K562 (cell line): ENCODE results near the gene PEX7. TPM values are rescaled to one million over a fixed set of nuclear protein-coding genes. Genes with fewer than 3 reads are reported as not detected.
A peak's percentile ranks its signal among the peaks of the same experiment; 100 is the strongest.

Experiments
- ATAC-seq: fragments of 200-7000 bp; cut with Tn5 transposase; 3 replicates; pipeline ENCODE4 v1.9.1; 2020; ENCODE audit warnings: moderate library complexity
- BruUV-seq: library from RNA; stranded (reverse); fragments of 400-500 nt; replicated peaks from 2 replicates; lab custom pipeline; 2021; lab: Mats Ljungman, UMichigan
- CTCF ChIA-PET: fragments of 300-600 bp; formaldehyde crosslinking; extraction: SDS; loops from one replicate; lab custom pipeline; 2021; ENCODE audit warnings: low intra/inter-chr PET ratio; lab: Yijun Ruan, JAX
- POLR2A ChIA-PET: fragments of 300-600, 350-650 bp; sonication (Branson Sonifier 250); formaldehyde crosslinking; extraction: SDS; loops from one replicate; lab custom pipeline; 2021; ENCODE audit warnings: antibody characterized with exemption, inconsistent platforms; lab: Yijun Ruan, JAX
- DNase-seq, 4 experiments: peaks; one replicate each; pipeline versions ENCODE4 v3.0.0 to v3.0.0-alpha.2; 2011 to 2018; ENCODE audit warnings: low spot score in 3 of 4, mixed read lengths in 3 of 4; ENCODE audit errors: extremely low read depth in 1 of 4
- FAIRE-seq: peaks from 2 replicates; lab custom pipeline; 2011; peaks lifted over from hg19 to GRCh38; lab: Jason Lieb, UNC
- H2AFZ ChIP-seq: 2 replicates; pipeline ENCODE4 v1.6.0; 2011; ENCODE audit warnings: low read depth, low read length, control low read depth, inconsistent platforms
- H3K27ac ChIP-seq: fragments of 200-600 bp; 3 replicates; pipeline ENCODE4 v1.8.0; 2011; ENCODE audit warnings: low read depth, mild to moderate bottlenecking, control low read depth, inconsistent platforms, low read length, moderate library complexity, mixed read lengths; ENCODE audit errors: extremely low read depth
- H3K27me3 ChIP-seq, 2 experiments: fragments of 300-600 bp in 1 of 2; 2 replicates in 1 of 2; 3 replicates in 1 of 2; pipeline versions ENCODE4 v1.6.0 to v1.8.0; 2011; ENCODE audit warnings: inconsistent platforms in 2 of 2, low read length in 2 of 2, mild to moderate bottlenecking in 1 of 2, mixed read lengths in 1 of 2, moderate library complexity in 1 of 2; ENCODE audit not compliant: control insufficient read depth in 2 of 2, insufficient read depth in 2 of 2
- H3K36me3 ChIP-seq: fragments of 300-600 bp; 3 replicates; pipeline ENCODE4 v1.8.0; 2011; ENCODE audit warnings: mild to moderate bottlenecking, low read length, inconsistent platforms; ENCODE audit not compliant: control insufficient read depth, insufficient read depth
- H3K4me1 ChIP-seq, 2 experiments: fragments of 200-600 bp in 1 of 2; replicated peaks in 1 of 2; 2 replicates in 1 of 2; 3 replicates in 1 of 2; pipeline versions ENCODE4 v1.5.1 to v1.8.0; 2011; ENCODE audit warnings: inconsistent platforms in 2 of 2, low read length in 2 of 2, mild to moderate bottlenecking in 1 of 2, mixed read lengths in 1 of 2, moderate library complexity in 1 of 2; ENCODE audit not compliant: control insufficient read depth in 2 of 2, insufficient read depth in 2 of 2
- H3K4me2 ChIP-seq: 2 replicates; pipeline ENCODE4 v1.6.1; 2011; ENCODE audit warnings: low read length, control low read depth, inconsistent platforms, mixed read lengths; ENCODE audit not compliant: insufficient read depth
- H3K4me3 ChIP-seq: fragments of 200-600 bp; sonication (generic), shearing (Covaris generic); 2 replicates; pipeline ENCODE4 v1.5.1; 2016; ENCODE audit warnings: control low read depth, inconsistent platforms
- H3K79me2 ChIP-seq: fragments of 200-600 bp; 3 replicates; pipeline ENCODE4 v1.8.0; 2011; ENCODE audit warnings: low read length, inconsistent platforms; ENCODE audit not compliant: control insufficient read depth, insufficient read depth
- H3K9ac ChIP-seq, 2 experiments: 2 replicates each; pipeline versions ENCODE4 v1.6.0 to v1.6.1; 2011; ENCODE audit warnings: low read depth in 2 of 2, low read length in 2 of 2, control low read depth in 1 of 2, inconsistent platforms in 1 of 2, mild to moderate bottlenecking in 1 of 2, mixed read lengths in 1 of 2; ENCODE audit not compliant: insufficient read depth in 1 of 2
- H3K9me1 ChIP-seq: one replicate; pipeline ENCODE4 v1.6.0; 2011; ENCODE audit warnings: inconsistent platforms, mild to moderate bottlenecking, low read length, moderate library complexity; ENCODE audit not compliant: control insufficient read depth, insufficient read depth
- H3K9me3 ChIP-seq: replicated peaks from 2 replicates; pipeline ENCODE4 v1.5.1; 2011; ENCODE audit warnings: low read depth, low read length, inconsistent platforms; ENCODE audit not compliant: control insufficient read depth, insufficient read depth
- H4K20me1 ChIP-seq: replicated peaks from 2 replicates; pipeline ENCODE4 v1.6.1; 2011; ENCODE audit warnings: low read length, inconsistent platforms, mixed read lengths; ENCODE audit not compliant: control insufficient read depth, insufficient read depth
- CBX1 ChIP-seq: sonication (generic); IDR thresholded peaks from 2 replicates; pipeline ENCODE4 v1.6.1; 2016; ENCODE audit warnings: antibody characterized with exemption, low read depth, mild to moderate bottlenecking
- DACH1 ChIP-seq: fragments of 450-650 bp; IDR thresholded peaks from 2 replicates; pipeline ENCODE4 v1.6.1; 2018; ENCODE audit not compliant: partially characterized antibody
- GATA2 ChIP-seq: sonication (generic); formaldehyde crosslinking; IDR thresholded peaks from 2 replicates; pipeline ENCODE4 v1.4.0; 2020; ENCODE audit warnings: mild to moderate bottlenecking, missing genetic modification reagents
- HDAC3 ChIP-seq: fragments of 450-650 bp; IDR thresholded peaks from 2 replicates; pipeline ENCODE4 v1.6.1; 2018; ENCODE audit warnings: borderline replicate concordance, mild to moderate bottlenecking, moderate library complexity; ENCODE audit not compliant: partially characterized antibody
- JUNB ChIP-seq: fragments of 450-650 bp; formaldehyde crosslinking; conservative IDR thresholded peaks from 2 replicates; pipeline ENCODE4 v1.4.0; 2020; ENCODE audit warnings: mild to moderate bottlenecking
- L3MBTL2 ChIP-seq: fragments of 450-650 bp; IDR thresholded peaks from 2 replicates; pipeline ENCODE4 v1.6.1; 2016; ENCODE audit warnings: mild to moderate bottlenecking, moderate library complexity
- MBD2 ChIP-seq: sonication (generic); IDR thresholded peaks from 2 replicates; pipeline ENCODE4 v1.6.1; 2016; ENCODE audit warnings: low read depth, borderline replicate concordance
- NELFE ChIP-seq: IDR thresholded peaks from 2 replicates; pipeline ENCODE4 v1.6.1; 2011; ENCODE audit warnings: mild to moderate bottlenecking; ENCODE audit not compliant: insufficient read depth, insufficient read length
- TOE1 ChIP-seq, 2 experiments: fragments of 450-650 bp in 1 of 2; sonication (generic) in 1 of 2; formaldehyde crosslinking in 1 of 2; IDR thresholded peaks; 2 replicates each; pipeline versions ENCODE4 v1.7.1 to v1.8.0; 2016 to 2022; ENCODE audit warnings: borderline replicate concordance in 2 of 2, mild to moderate bottlenecking in 2 of 2, antibody characterized with exemption in 1 of 2, inconsistent platforms in 1 of 2, low read depth in 1 of 2, missing genetic modification reagents in 1 of 2, moderate library complexity in 1 of 2
- ZNF121 ChIP-seq: sonication (generic); formaldehyde crosslinking; conservative IDR thresholded peaks from 2 replicates; pipeline ENCODE4 v1.8.0; 2022; ENCODE audit warnings: missing genetic modification reagents
- ZNF589 ChIP-seq: fragments of 200-800 bp; sonication (Bioruptor generic); IDR thresholded peaks from 2 replicates; pipeline ENCODE4 v1.6.1; 2016; ENCODE audit warnings: low read depth, missing genetic modification characterization, missing compliant biosample characterization
- WGBS: fragments of 100-300 bp; shearing (Covaris generic); methylation state at CpG from one replicate; pipeline ENCODE4 v1.1.6; 2016; ENCODE audit warnings: low coverage, mixed read lengths; ENCODE audit not compliant: insufficient coverage; ENCODE audit errors: missing lambda C conversion rate; 5-methylcytosine and 5-hydroxymethylcytosine counted together
- in situ Hi-C: fragments of 300-500 bp; cut with MboI; formaldehyde crosslinking; loops from 4 replicates; pipeline ENCODE4 v1.15.0; 2018; ENCODE audit warnings: inconsistent platforms, mixed read lengths
- intact Hi-C: fragments of 100-400 bp; cut with micrococcal nuclease; formaldehyde crosslinking; loops from 2 replicates; pipeline ENCODE4 v1.14.2; 2022
- polyA plus RNA-seq, 8 experiments: library from polyadenylated mRNA; depleted of rRNA in 4 of 8; stranded (reverse) in 5 of 8; unstranded in 3 of 8; fragments of >200 nt; fragmentation: Nextera tagmentation in 2 of 8; fragmentation: Illumina TruSeq in 1 of 8; extraction: Ambion mirVana in 2 of 8; extraction: Trizol in 1 of 8; gene quantifications; 2 replicates each; pipeline versions ENCODE4 v1.2.1 to v1.2.3, GENCODE V29; 2011 to 2014; ENCODE audit warnings: inconsistent platforms in 1 of 8, missing spikeins in 1 of 8
- total RNA-seq, 7 experiments: library from RNA; depleted of rRNA in 6 of 7; stranded (reverse); fragments of >200 nt in 6 of 7; fragmentation: Illumina TruSeq in 2 of 7; extraction: Trizol in 2 of 7; gene quantifications; 2 replicates each; pipeline versions ENCODE4 v1.2.1 to v1.2.3, GENCODE V29; 2011 to 2021; ENCODE audit warnings: low replicate concordance in 1 of 7
- TF ChIP-seq, protein P1 (sequence below): sonication (generic); formaldehyde crosslinking; IDR thresholded peaks from 2 replicates; pipeline ENCODE4 v1.9.0; 2022; ENCODE audit warnings: mild to moderate bottlenecking, missing genetic modification reagents

The PEX7 gene
- total and polyA plus RNA-seq, 9 of the 15 experiments (the other 6 are each of a cell fraction or from before 2014, with no cell fraction given): 1.6 to 12.9 (median 9.1) TPM

DNA sequence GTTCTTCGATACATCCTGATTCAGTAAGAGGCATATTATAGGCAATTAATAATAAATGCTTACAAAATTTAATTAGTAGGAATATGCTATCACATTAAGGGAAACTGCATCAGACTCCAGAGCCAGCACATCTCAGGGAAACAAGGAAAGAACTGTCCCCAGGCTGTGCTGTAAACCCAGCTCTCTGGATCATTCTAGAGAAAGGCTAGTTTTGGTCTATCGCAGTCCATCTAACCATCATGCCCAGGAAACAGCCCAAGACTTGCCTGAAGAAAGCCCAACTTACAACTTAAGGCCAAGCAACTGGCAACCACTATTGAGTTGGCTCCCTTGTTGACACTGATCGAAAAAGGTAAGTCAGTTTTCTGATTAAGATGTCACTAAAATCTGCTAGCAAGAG lies 41.4 kb upstream of the PEX7 start:
- in situ Hi-C loops: no loop called here
- peaks cover 79% of the 10 kb centered on the region for H3K79me2 ChIP-seq
- FAIRE-seq: no peak

More for the DNA sequence above, 41.4 kb upstream of the PEX7 start:
- no peak for TF ChIP-seq HDAC3
- TF ChIP-seq JUNB (CRISPR knock-in tag): no peak
- no peak for TF ChIP-seq MBD2
- TF ChIP-seq, protein P1, sequence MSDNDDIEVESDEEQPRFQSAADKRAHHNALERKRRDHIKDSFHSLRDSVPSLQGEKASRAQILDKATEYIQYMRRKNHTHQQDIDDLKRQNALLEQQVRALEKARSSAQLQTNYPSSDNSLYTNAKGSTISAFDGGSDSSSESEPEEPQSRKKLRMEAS (CRISPR knock-in tag): no peak
- no peak for TF ChIP-seq NELFE
- TF ChIP-seq TOE1 (IDR thresholded peaks at IDR 0.05; ENCODE audit: borderline replicate concordance): no peak
- TF ChIP-seq TOE1 (CRISPR knock-in tag; IDR thresholded peaks at IDR 0.05; ENCODE audit: borderline replicate concordance, low read depth): no peak
- TF ChIP-seq ZNF121 (CRISPR knock-in tag): no peak
- no peak for TF ChIP-seq ZNF589 (CRISPR knock-in tag)
- TF ChIP-seq CBX1: no peak
- TF ChIP-seq GATA2 (CRISPR knock-in tag): no peak
- TF ChIP-seq L3MBTL2: no peak
- no peak for TF ChIP-seq DACH1
- TF ChIP-seq, all 486 proteins: peak for 0
- no peak overlapping the region for H3K4me2 ChIP-seq
- CTCF ChIA-PET: no interaction called here
- BruUV-seq: no TSS peak
- no peaks in the 10 kb centered on the region for H3K9me1 ChIP-seq
- H3K36me3 ChIP-seq: peaks cover 6% of the 10 kb centered on the region; the same call in 1 of the 3 replicates
- H2AFZ ChIP-seq: no peak overlapping the region
- intact Hi-C loops: no loop called here
- H3K9ac ChIP-seq: no peak overlapping the region
- peaks cover 3 to 36% of the 10 kb centered on the region in 2 experiments; a peak in 4 of 5 replicates for H3K4me1 ChIP-seq
- no peak for ATAC-seq
- 52% methylated on average over 3 of the region's 3 CpGs for WGBS
- no peak for DNase-seq
- H3K9me3 ChIP-seq: no peaks in the 10 kb centered on the region
- 0 out of 2 replicates have a peak, but pooled peaks cover 4% of the 10 kb centered on the region for H4K20me1 ChIP-seq
- no peak overlapping the region for H3K4me3 ChIP-seq
- H3K27ac ChIP-seq: peak overlapping the region; percentile 8; the same call in 1 of the 3 replicates
- no peaks in the 10 kb centered on the region for H3K27me3 ChIP-seq
- POLR2A ChIA-PET: no interaction called here
